PC-9 (cell line): ENCODE measurements around the gene MRM3. TPM values are rescaled to one million over a fixed set of nuclear protein-coding genes. Genes with fewer than 3 reads are reported as not detected.

ENCODE experiments used
- BruUV-seq: library from RNA; stranded (reverse); fragments of 400-500 nt; replicated peaks from 2 replicates; lab custom pipeline; 2021; lab: Mats Ljungman, UMichigan
- CTCF ChIA-PET: fragments of 300-600 bp; sonication (Branson Sonifier 250); formaldehyde crosslinking; loops from one replicate; lab custom pipeline; 2022; ENCODE audit warnings: antibody characterized with exemption; lab: Charles Lee
- POLR2A ChIA-PET: fragments of 300-600 bp; sonication (Branson Sonifier 250); formaldehyde crosslinking; loops from one replicate; lab custom pipeline; 2022; ENCODE audit warnings: antibody characterized with exemption; ENCODE audit not compliant: unreplicated experiment; lab: Charles Lee
- DNase-seq, 2 experiments: peaks; one replicate each; pipeline versions ENCODE4 v3.0.0 to v3.0.0-alpha.2; 2015 to 2022; ENCODE audit warnings: mixed read lengths in 1 of 2
- H2AFZ ChIP-seq: fragments of 200-600 bp; sonication (generic); 2 replicates; pipeline ENCODE4 v1.8.1; 2017; ENCODE audit warnings: antibody characterized with exemption
- H3F3A ChIP-seq: fragments of 200-600 bp; sonication (generic); 2 replicates; pipeline ENCODE4 v1.8.1; 2017; ENCODE audit warnings: antibody characterized with exemption, mild to moderate bottlenecking, low read depth; ENCODE audit not compliant: insufficient read depth
- H3K27ac ChIP-seq: fragments of 200-600 bp; sonication (generic); 2 replicates; pipeline ENCODE4 v1.6.1; 2016; ENCODE audit warnings: mixed run types
- H3K27me3 ChIP-seq: fragments of 200-600 bp; sonication (generic); 2 replicates; pipeline ENCODE4 v1.6.1; 2016; ENCODE audit warnings: low read depth, mixed run types; ENCODE audit not compliant: insufficient read depth
- H3K36me3 ChIP-seq: fragments of 200-600 bp; sonication (generic); 2 replicates; pipeline ENCODE4 v1.6.1; 2016; ENCODE audit warnings: low read depth, mixed run types
- H3K4me1 ChIP-seq: fragments of 200-600 bp; sonication (generic); replicated peaks from 2 replicates; pipeline ENCODE4 v1.6.1; 2016; ENCODE audit warnings: mixed run types; ENCODE audit not compliant: insufficient read depth
- H3K4me2 ChIP-seq: fragments of 200-600 bp; sonication (generic); 2 replicates; pipeline ENCODE4 v1.6.1; 2017; ENCODE audit warnings: mixed run types
- H3K4me3 ChIP-seq: fragments of 200-600 bp; sonication (generic); 2 replicates; pipeline ENCODE4 v1.6.1; 2016; ENCODE audit warnings: mixed run types
- H3K79me2 ChIP-seq: fragments of 200-600 bp; sonication (generic); 2 replicates; pipeline ENCODE4 v1.6.1; 2017; ENCODE audit warnings: low read depth, mixed run types
- H3K9me2 ChIP-seq: fragments of 200-600 bp; sonication (generic); 2 replicates; pipeline ENCODE4 v1.8.1; 2017; ENCODE audit warnings: mild to moderate bottlenecking; ENCODE audit not compliant: insufficient read depth
- H3K9me3 ChIP-seq: fragments of 200-600 bp; sonication (generic); 2 replicates; pipeline ENCODE4 v1.8.1; 2016; ENCODE audit warnings: low read depth; ENCODE audit not compliant: insufficient read depth
- H4K20me1 ChIP-seq: fragments of 200-600 bp; sonication (generic); 2 replicates; pipeline ENCODE4 v1.8.1; 2017; ENCODE audit not compliant: insufficient read depth
- EZH2 ChIP-seq: fragments of 200-600 bp; sonication (generic); IDR thresholded peaks from 2 replicates; pipeline ENCODE4 v1.8.0; 2017; ENCODE audit warnings: antibody characterized with exemption, low read depth
- intact Hi-C: fragments of 100-400 bp; cut with micrococcal nuclease; formaldehyde crosslinking; loops from one replicate; pipeline ENCODE4 v1.10.0; 2022; ENCODE audit not compliant: unreplicated experiment
- total RNA-seq: library from RNA; stranded (reverse); gene quantifications from 2 replicates; pipeline ENCODE4 v1.2.3, GENCODE V29; 2021
- TF ChIP-seq, protein P1 (sequence below): fragments of 200-600 bp; sonication (generic); conservative IDR thresholded peaks from 2 replicates; pipeline ENCODE4 v1.6.1; 2017; ENCODE audit warnings: mixed run types, antibody characterized with exemption, mild to moderate bottlenecking, moderate library complexity

Gene MRM3
- total RNA-seq, 1 experiment from 2014 or later = 23.2 TPM

DNA sequence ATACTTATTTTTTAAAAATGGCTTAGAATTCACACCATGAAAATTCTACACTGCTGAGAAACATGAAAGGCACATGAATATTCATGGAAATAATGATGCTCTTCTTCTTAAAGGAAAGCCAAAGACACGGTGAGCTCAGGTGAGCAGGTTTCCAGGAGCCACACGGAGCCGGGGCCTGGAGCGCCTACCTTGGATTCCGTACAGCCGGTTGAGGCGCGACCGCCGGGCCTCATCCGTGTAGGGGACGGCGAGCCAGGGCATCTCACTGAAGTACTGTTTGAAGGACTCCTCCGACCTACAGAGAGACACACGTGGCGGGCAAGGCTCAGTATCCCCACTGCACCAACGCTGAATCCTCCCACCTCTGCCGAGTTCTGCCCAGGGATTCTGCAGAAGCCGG lies 37.1 kb downstream of the MRM3 start:
- H3K4me3 ChIP-seq = no peak overlapping the region
- no peaks in the 10 kb centered on the region for H3F3A ChIP-seq
- no peaks in the 10 kb centered on the region for H3K27me3 ChIP-seq
- H4K20me1 ChIP-seq = no peaks in the 10 kb centered on the region; the same call in 1 of the 2 replicates
- H3K79me2 ChIP-seq = no peaks in the 10 kb centered on the region
- no peaks in the 10 kb centered on the region for H3K4me1 ChIP-seq
- BruUV-seq = no TSS peak
- TF ChIP-seq, protein P1, sequence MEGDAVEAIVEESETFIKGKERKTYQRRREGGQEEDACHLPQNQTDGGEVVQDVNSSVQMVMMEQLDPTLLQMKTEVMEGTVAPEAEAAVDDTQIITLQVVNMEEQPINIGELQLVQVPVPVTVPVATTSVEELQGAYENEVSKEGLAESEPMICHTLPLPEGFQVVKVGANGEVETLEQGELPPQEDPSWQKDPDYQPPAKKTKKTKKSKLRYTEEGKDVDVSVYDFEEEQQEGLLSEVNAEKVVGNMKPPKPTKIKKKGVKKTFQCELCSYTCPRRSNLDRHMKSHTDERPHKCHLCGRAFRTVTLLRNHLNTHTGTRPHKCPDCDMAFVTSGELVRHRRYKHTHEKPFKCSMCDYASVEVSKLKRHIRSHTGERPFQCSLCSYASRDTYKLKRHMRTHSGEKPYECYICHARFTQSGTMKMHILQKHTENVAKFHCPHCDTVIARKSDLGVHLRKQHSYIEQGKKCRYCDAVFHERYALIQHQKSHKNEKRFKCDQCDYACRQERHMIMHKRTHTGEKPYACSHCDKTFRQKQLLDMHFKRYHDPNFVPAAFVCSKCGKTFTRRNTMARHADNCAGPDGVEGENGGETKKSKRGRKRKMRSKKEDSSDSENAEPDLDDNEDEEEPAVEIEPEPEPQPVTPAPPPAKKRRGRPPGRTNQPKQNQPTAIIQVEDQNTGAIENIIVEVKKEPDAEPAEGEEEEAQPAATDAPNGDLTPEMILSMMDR = no peak
- no peak for TF ChIP-seq EZH2
- no peak overlapping the region for H3K4me2 ChIP-seq
- ChIA-PET CTCF (interaction anchor here (0.5 kb wide), 1 partner anchor 162 kb away, joined by 3 read pairs; no protein-coding TSS in a partner anchor), POLR2A (no interaction called here)
- H3K27ac ChIP-seq = no peak overlapping the region
- intact Hi-C loops = no loop called here
- no peaks in the 10 kb centered on the region for H3K36me3 ChIP-seq
- no peak overlapping the region for H2AFZ ChIP-seq
- H3K9me2 ChIP-seq = no peaks in the 10 kb centered on the region
- DNase-seq = no peak
- no peaks in the 10 kb centered on the region for H3K9me3 ChIP-seq

DNA sequence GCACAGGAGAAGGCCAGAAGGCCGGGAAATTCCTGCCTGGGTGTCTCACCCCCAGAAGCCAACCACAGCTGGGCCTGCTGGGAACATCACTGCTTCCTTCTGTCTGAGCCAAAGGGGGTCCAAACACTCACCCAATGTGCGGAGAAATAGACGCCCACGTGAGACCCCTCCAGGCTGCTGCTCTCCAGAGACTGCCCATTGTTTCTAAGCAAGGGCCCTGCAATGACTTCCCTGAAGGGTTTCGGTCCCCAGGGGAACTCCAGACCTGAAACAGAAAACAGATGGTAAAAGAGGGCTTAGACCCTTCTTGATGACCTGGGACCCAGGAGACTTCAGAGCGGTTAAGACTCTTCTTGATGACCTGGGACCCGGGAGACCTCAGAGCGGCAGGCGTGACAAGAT lies 41.3 kb downstream of the MRM3 start:
- H3K9me3 ChIP-seq = no peaks in the 10 kb centered on the region
- no peaks in the 10 kb centered on the region for H3K9me2 ChIP-seq
- TF ChIP-seq, protein P1 = no peak
- no peak for TF ChIP-seq EZH2
- POLR2A ChIA-PET = no interaction called here
- H3K27ac ChIP-seq = no peak overlapping the region
- H4K20me1 ChIP-seq = peaks cover 6% of the 10 kb centered on the region; the same call in 1 of the 2 replicates
- no peaks in the 10 kb centered on the region for H3F3A ChIP-seq
- H3K4me3 ChIP-seq = no peak overlapping the region
- CTCF ChIA-PET = interaction anchor here (0.5 kb wide), 1 partner anchor 44 kb away, joined by 6 read pairs; no protein-coding TSS in a partner anchor
- DNase-seq = no peak
- H3K27me3 ChIP-seq = no peaks in the 10 kb centered on the region
- H3K79me2 ChIP-seq = no peaks in the 10 kb centered on the region
- BruUV-seq = no TSS peak
- no peak overlapping the region for H3K4me2 ChIP-seq
- H3K4me1 ChIP-seq = no peaks in the 10 kb centered on the region
- no peaks in the 10 kb centered on the region for H3K36me3 ChIP-seq
- intact Hi-C loops = no loop called here
- no peak overlapping the region for H2AFZ ChIP-seq

DNA sequence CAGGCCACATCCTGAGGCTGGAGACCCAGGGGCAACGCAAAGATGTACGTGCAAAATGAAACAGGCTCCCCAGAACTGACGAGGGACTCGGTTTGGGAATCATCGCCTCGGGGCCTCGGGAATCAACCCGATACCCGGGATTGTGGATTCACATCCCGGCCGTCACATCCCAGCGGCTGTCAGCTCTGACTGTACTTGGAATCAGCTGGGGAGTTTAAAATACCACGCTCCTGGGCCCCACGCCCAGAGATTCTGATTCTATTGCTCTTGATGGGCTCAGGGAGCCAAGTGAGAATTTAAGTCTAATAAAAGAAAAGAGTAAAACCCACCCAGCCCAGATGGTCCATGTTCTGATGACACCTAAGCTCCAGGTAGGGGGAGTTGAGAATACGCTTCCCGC lies 42.2 kb downstream of the MRM3 start:
- ChIA-PET POLR2A (no interaction called here), CTCF (interaction anchor here (0.6 kb wide), 1 partner anchor 195 kb away, joined by 3 read pairs; no protein-coding TSS in a partner anchor)
- intact Hi-C loops = no loop called here
- Histone ChIP-seq H4K20me1 (peaks cover 12% of the 10 kb centered on the region; the same call in 1 of the 2 replicates), H3K9me3 (no peaks in the 10 kb centered on the region), H2AFZ (no peak overlapping the region), H3K4me1 (no peaks in the 10 kb centered on the region), H3F3A (no peaks in the 10 kb centered on the region), H3K4me2 (no peak overlapping the region), H3K79me2 (no peaks in the 10 kb centered on the region), H3K9me2 (no peaks in the 10 kb centered on the region), H3K4me3 (no peak overlapping the region), H3K27ac (no peak overlapping the region), H3K27me3 (no peaks in the 10 kb centered on the region), H3K36me3 (no peaks in the 10 kb centered on the region)
- DNase-seq = no peak
- TF ChIP-seq, protein P1 = no peak
- TF ChIP-seq EZH2 = no peak
- BruUV-seq = no TSS peak
